ENCODE results near the gene COL20A1. TPM values are rescaled to one million over a fixed set of nuclear protein-coding genes. Genes with fewer than 3 reads are reported as not detected.

Gene COL20A1
- polyA plus RNA-seq, 3 donors, result 0.26 to 1.0 (median 0.64) TPM

GRCh38 chr20:63273635-63274380 lies 19.2 kb upstream of the COL20A1 start:
- no peak for DNase-seq (ENCODE audit: extremely low read depth in 1 of 11, low read depth in 9 of 11, low spot score in 4 of 11)

- no peak for DNase-seq (ENCODE audit: extremely low read depth in 1 of 11, low read depth in 9 of 11, low spot score in 4 of 11)
Observed at GRCh38 chr20:63274381-63275228, 18.4 kb upstream of the COL20A1 start.

- DNase-seq (ENCODE audit: extremely low read depth in 1 of 11, low read depth in 9 of 11, low spot score in 4 of 11), result no peak
Observed at GRCh38 chr20:63275825-63276224, 17.2 kb upstream of the COL20A1 start.

- no peak for DNase-seq (ENCODE audit: extremely low read depth in 1 of 11, low read depth in 9 of 11, low spot score in 4 of 11)
Observed at GRCh38 chr20:63276956-63277355, 16.0 kb upstream of the COL20A1 start.

- no peak for DNase-seq (ENCODE audit: extremely low read depth in 1 of 11, low read depth in 9 of 11, low spot score in 4 of 11)
Observed at GRCh38 chr20:63277466-63278272, 15.3 kb upstream of the COL20A1 start.

GRCh38 chr20:63278661-63279060 lies 14.3 kb upstream of the COL20A1 start:
- no peak for DNase-seq (ENCODE audit: extremely low read depth in 1 of 11, low read depth in 9 of 11, low spot score in 4 of 11)

GRCh38 chr20:63279931-63280330 lies 13.1 kb upstream of the COL20A1 start:
- DNase-seq (ENCODE audit: extremely low read depth in 1 of 11, low read depth in 9 of 11, low spot score in 4 of 11), result no peak

GRCh38 chr20:63280371-63280770 lies 12.6 kb upstream of the COL20A1 start:
- DNase-seq (ENCODE audit: extremely low read depth in 1 of 11, low read depth in 9 of 11, low spot score in 4 of 11), result no peak

- DNase-seq (ENCODE audit: extremely low read depth in 1 of 11, low read depth in 9 of 11, low spot score in 4 of 11), result no peak
Observed at GRCh38 chr20:63280929-63281545, 11.9 kb upstream of the COL20A1 start.

- DNase-seq (ENCODE audit: extremely low read depth in 1 of 11, low read depth in 9 of 11, low spot score in 4 of 11), result no peak
Observed at GRCh38 chr20:63281742-63282665, 11.0 kb upstream of the COL20A1 start.

GRCh38 chr20:63282946-63283345 lies 10.0 kb upstream of the COL20A1 start:
- DNase-seq (ENCODE audit: extremely low read depth in 1 of 11, low read depth in 9 of 11, low spot score in 4 of 11), result no peak

GRCh38 chr20:63283397-63284082 lies 9.4 kb upstream of the COL20A1 start:
- no peak for DNase-seq (ENCODE audit: extremely low read depth in 1 of 11, low read depth in 9 of 11, low spot score in 4 of 11)

- no peak for DNase-seq (ENCODE audit: extremely low read depth in 1 of 11, low read depth in 9 of 11, low spot score in 4 of 11)
Observed at GRCh38 chr20:63284083-63284440, 8.9 kb upstream of the COL20A1 start.

- no peak for DNase-seq (ENCODE audit: extremely low read depth in 1 of 11, low read depth in 9 of 11, low spot score in 4 of 11)
Observed at GRCh38 chr20:63284544-63284949, 8.4 kb upstream of the COL20A1 start.

GRCh38 chr20:63284981-63285524 lies 7.9 kb upstream of the COL20A1 start:
- no peak for DNase-seq (ENCODE audit: extremely low read depth in 1 of 11, low read depth in 9 of 11, low spot score in 4 of 11)

- DNase-seq (ENCODE audit: extremely low read depth in 1 of 11, low read depth in 9 of 11, low spot score in 4 of 11), result no peak
Observed at GRCh38 chr20:63285636-63286615, 7.1 kb upstream of the COL20A1 start.

Measured in renal cortex interstitium (tissue), 11 donors.